ENCODE data around the gene OTX2. TPM values are rescaled to one million over a fixed set of nuclear protein-coding genes. Genes with fewer than 3 reads are reported as not detected.

Gene OTX2
- total and polyA plus RNA-seq, 12 donors: not detected

DNA sequence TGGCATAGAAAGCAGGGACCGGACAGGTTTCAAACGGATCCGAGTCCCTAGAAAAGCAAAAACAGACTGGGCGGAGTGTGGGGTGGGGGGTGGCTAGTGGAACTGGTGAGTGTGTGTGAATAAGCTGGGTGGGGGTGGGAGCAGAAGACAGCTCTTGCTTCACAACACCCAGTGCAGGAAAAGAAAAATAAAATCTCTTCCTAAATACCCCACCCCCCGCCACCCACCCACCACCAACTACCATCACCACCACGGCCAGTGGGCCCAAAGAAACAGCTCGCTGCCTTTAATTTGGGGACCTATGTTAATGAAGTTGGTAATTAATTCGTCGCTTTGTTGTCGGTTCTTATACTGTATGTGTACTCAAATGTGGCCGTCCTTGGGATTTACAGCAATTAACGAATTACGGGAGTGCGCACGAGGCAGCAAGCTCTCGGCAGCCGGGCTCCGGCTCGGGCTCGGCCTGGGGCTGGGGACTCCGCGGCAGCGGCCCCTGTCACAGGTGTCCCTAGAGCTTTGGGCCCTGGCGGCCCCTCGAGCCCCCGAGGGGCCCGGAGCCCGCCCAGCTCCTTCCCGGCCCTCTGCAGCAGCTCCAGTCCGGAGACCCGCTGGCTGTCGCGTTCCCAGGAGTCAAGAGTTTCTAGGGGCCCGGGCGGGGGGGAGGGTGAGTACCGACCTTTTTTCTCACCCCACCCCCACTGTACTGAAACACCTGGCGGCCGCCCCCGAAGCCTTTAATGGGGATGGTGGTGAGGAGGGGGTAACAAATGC lies 1.5 kb upstream of the OTX2 start:
- Histone ChIP-seq H3K27me3 (peaks cover 87% of the 10 kb centered on the region), H3K9me3 (replicated peaks in 1 of 3) (no peaks in the 10 kb centered on the region), H3K36me3 (replicated peaks in 1 of 2) (no peaks in the 10 kb centered on the region), H3K4me1 (replicated peaks in 1 of 2) (no peaks in the 10 kb centered on the region), H3K27ac (no peak overlapping the region), H3K4me3 (no peak overlapping the region)
- intact Hi-C loops (cut with DNase I): no loop called here
- no peak for TF ChIP-seq POLR2A (IDR thresholded peaks at IDR 0.05)
- TF ChIP-seq, protein P1, sequence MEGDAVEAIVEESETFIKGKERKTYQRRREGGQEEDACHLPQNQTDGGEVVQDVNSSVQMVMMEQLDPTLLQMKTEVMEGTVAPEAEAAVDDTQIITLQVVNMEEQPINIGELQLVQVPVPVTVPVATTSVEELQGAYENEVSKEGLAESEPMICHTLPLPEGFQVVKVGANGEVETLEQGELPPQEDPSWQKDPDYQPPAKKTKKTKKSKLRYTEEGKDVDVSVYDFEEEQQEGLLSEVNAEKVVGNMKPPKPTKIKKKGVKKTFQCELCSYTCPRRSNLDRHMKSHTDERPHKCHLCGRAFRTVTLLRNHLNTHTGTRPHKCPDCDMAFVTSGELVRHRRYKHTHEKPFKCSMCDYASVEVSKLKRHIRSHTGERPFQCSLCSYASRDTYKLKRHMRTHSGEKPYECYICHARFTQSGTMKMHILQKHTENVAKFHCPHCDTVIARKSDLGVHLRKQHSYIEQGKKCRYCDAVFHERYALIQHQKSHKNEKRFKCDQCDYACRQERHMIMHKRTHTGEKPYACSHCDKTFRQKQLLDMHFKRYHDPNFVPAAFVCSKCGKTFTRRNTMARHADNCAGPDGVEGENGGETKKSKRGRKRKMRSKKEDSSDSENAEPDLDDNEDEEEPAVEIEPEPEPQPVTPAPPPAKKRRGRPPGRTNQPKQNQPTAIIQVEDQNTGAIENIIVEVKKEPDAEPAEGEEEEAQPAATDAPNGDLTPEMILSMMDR (IDR thresholded peaks at IDR 0.05): no peak
- no peak for DNase-seq
- WGBS, 4 donors: 5 to 12% (median 7%) methylated on average over 16 to 39 of the region's 39 CpGs

DNA sequence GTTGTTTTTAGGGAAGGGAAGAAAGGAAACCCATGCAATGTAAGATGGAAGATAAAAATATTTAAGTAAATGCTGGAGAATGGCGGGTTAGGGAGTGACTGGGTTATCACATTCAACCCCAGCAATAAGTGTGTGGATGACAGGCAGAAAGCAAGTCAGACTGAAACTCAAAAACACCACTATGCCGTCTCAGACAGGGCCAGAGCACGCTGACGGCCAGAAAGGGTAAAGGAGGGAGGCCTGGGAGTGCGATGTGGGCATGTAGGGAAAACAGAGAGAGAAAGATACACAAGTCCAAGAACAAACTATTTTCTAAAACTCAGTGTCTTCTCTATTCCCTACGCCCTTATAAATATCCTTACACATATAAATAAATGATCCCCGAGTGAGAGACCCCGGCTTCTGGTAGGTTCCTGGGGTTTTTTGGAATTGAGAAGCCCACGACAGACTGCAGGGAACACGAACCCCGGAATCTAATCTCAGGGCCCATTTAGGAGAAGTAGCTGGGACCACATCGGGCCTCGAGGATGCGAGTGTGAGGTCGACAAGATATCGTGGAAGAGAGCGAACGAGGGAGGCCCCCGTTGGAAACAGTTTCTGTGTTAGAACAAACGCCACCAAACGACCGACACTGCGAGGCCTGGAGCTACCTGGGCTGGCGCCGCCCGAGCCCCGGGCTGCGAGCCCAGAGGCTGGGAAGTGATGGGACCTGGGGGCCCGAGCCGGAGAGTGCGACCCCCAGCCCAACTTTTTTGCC lies 735 bp upstream of the OTX2 start:
- peaks cover 87% of the 10 kb centered on the region for H3K27me3 ChIP-seq
- H3K9me3 ChIP-seq (replicated peaks in 1 of 3): no peaks in the 10 kb centered on the region
- intact Hi-C loops (cut with DNase I): no loop called here
- no peak for DNase-seq
- WGBS, 4 donors: 7 to 11% (median 10%) methylated on average over 21 to 31 of the region's 31 CpGs
- H3K4me3 ChIP-seq: no peak overlapping the region
- H3K36me3 ChIP-seq (replicated peaks in 1 of 2): no peaks in the 10 kb centered on the region
- H3K4me1 ChIP-seq (replicated peaks in 1 of 2): no peaks in the 10 kb centered on the region
- TF ChIP-seq, protein P1 (IDR thresholded peaks at IDR 0.05): no peak
- no peak for TF ChIP-seq POLR2A (IDR thresholded peaks at IDR 0.05)
- no peak overlapping the region for H3K27ac ChIP-seq

DNA sequence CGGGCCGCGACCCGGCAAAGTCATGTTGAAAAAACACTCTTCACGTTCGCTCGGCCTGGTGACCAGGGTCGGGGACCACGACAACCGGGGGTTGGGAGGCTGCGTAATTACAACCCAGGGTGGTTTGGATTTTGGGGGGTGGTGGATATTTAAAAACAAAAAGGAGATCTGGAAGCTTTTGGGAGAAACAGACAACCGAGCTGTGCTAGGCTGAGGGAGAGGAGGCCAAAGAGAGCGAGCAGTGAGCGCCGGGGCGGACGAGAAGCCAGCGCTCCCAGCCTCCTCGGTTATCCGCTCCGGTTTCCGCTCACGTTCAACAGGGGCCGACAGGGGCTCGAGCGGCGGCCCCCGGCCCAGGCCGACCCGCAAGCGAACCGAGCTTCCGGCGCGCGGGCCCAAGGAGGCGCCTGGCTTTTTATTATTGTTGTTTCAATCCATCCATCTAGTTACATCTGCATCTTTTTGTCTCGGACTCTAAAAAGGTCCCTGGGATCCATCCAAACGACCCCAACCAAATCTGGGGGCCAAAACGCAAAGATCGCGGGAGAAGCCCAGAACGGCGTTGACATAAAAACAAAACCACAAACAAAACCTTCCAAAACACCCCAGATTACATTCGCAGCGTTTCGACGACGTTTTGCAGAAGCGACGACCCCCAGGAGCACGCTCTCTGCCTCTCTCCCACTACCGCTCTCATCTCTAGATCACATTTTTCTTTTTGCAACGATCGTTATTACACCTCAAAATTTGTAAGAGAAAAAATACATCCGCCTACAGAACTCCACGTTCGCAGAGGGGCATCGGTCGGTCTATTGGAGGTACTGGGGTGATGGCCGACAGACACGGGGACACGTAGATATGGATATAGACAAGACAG lies 771 bp downstream of the OTX2 start:
- Histone ChIP-seq H3K27ac (no peak overlapping the region), H3K36me3 (replicated peaks in 1 of 2) (no peaks in the 10 kb centered on the region), H3K9me3 (replicated peaks in 1 of 3) (no peaks in the 10 kb centered on the region), H3K4me1 (replicated peaks in 1 of 2) (no peaks in the 10 kb centered on the region), H3K4me3 (peak overlapping the region in 1 of 4 donors; percentile 4), H3K27me3 (peaks cover 87% of the 10 kb centered on the region)
- DNase-seq: no peak
- intact Hi-C loops (cut with DNase I): no loop called here
- WGBS, 4 donors: 8 to 10% (median 8%) methylated on average over 63 of the region's 63 CpGs
- TF ChIP-seq POLR2A (IDR thresholded peaks at IDR 0.05): no peak
- TF ChIP-seq, protein P1 (IDR thresholded peaks at IDR 0.05): no peak

All from adrenal gland (tissue), 12 donors.